K562 (cell line): ENCODE results near the gene MED16. TPM values are rescaled to one million over a fixed set of nuclear protein-coding genes. Genes with fewer than 3 reads are reported as not detected.

ENCODE experiments used
- CBX5 ChIP-seq: IDR thresholded peaks from 2 replicates; pipeline ENCODE4 v1.6.1; 2014; ENCODE audit warnings: low read depth, borderline replicate concordance
- CCAR2 ChIP-seq: fragments of 200-400 bp; formaldehyde crosslinking; IDR thresholded peaks from 2 replicates; pipeline ENCODE4 v1.6.1; 2017; ENCODE audit warnings: mild to moderate bottlenecking, low read depth, low read length
- CEBPG ChIP-seq, 3 experiments: fragments of 200-800 bp in 1 of 3; sonication (Bioruptor generic) in 1 of 3; sonication (generic) in 1 of 3; formaldehyde crosslinking in 1 of 3; IDR thresholded peaks in 2 of 3; conservative IDR thresholded peaks in 1 of 3; 2 replicates each; pipeline versions ENCODE4 v1.6.1 to v1.8.0; 2016 to 2022; ENCODE audit warnings: missing compliant biosample characterization in 2 of 3, missing genetic modification characterization in 2 of 3, mild to moderate bottlenecking in 1 of 3, missing genetic modification reagents in 1 of 3
- CGGBP1 ChIP-seq: fragments of 250-450 bp; sonication (Bioruptor Pico); IDR thresholded peaks from 2 replicates; pipeline ENCODE4 v1.9.0; 2021; ENCODE audit warnings: mild to moderate bottlenecking
- FOXP1 ChIP-seq: sonication (generic); formaldehyde crosslinking; IDR thresholded peaks from 2 replicates; pipeline ENCODE4 v1.8.0; 2022; ENCODE audit warnings: mild to moderate bottlenecking, missing genetic modification reagents
- KDM2B ChIP-seq: fragments of 250-450 bp; sonication (Bioruptor Pico); IDR thresholded peaks from 2 replicates; pipeline ENCODE4 v1.8.0; 2021; ENCODE audit warnings: mild to moderate bottlenecking, moderate library complexity
- MED1 ChIP-seq: sonication (generic); formaldehyde crosslinking; IDR thresholded peaks from 2 replicates; pipeline ENCODE4 v1.8.1; 2023; ENCODE audit warnings: missing genetic modification reagents, borderline replicate concordance
- MIER1 ChIP-seq: fragments of 450-650 bp; IDR thresholded peaks from 2 replicates; pipeline ENCODE4 v1.6.1; 2016; ENCODE audit warnings: antibody characterized with exemption, mild to moderate bottlenecking, low read depth
- RAD51 ChIP-seq: fragments of 450-650 bp; IDR thresholded peaks from 2 replicates; pipeline ENCODE4 v1.7.1; 2016; ENCODE audit warnings: low read depth, mild to moderate bottlenecking, borderline replicate concordance
- RBM15 ChIP-seq: fragments of 200-400 bp; formaldehyde crosslinking; IDR thresholded peaks from 2 replicates; pipeline ENCODE4 v1.6.1; 2018; ENCODE audit warnings: mild to moderate bottlenecking, low read length, moderate library complexity; ENCODE audit not compliant: insufficient read depth
- RFX5 ChIP-seq: IDR thresholded peaks from 2 replicates; pipeline ENCODE4 v1.6.1; 2011; ENCODE audit warnings: low read depth, mild to moderate bottlenecking, improper control_type of control experiment, low read length
- TCFL5 ChIP-seq: fragments of 250-450 bp; sonication (Bioruptor Pico); conservative IDR thresholded peaks from 2 replicates; pipeline ENCODE4 v1.6.1; 2021; ENCODE audit warnings: mild to moderate bottlenecking, moderate library complexity, matching md5 sums
- TSHZ1 ChIP-seq: fragments of 250-450 bp; sonication (Bioruptor Pico); IDR thresholded peaks from 2 replicates; pipeline ENCODE4 v1.4.0; 2020; ENCODE audit warnings: mild to moderate bottlenecking, moderate library complexity
- UBTF ChIP-seq, 2 experiments: IDR thresholded peaks; 2 replicates each; pipeline ENCODE4 v1.6.1; 2012; ENCODE audit warnings: improper control_type of control experiment in 2 of 2, low read depth in 2 of 2, low read length in 2 of 2, borderline replicate concordance in 1 of 2
- XRCC3 ChIP-seq: fragments of 450-650 bp; IDR thresholded peaks from 2 replicates; pipeline ENCODE4 v1.6.1; 2017; ENCODE audit warnings: mild to moderate bottlenecking, moderate library complexity
- ZNF280A ChIP-seq: fragments of 450-650 bp; IDR thresholded peaks from 2 replicates; pipeline ENCODE4 v1.6.1; 2018; ENCODE audit warnings: mild to moderate bottlenecking, low read depth; ENCODE audit not compliant: partially characterized antibody
- ZNF644 ChIP-seq: fragments of 200-800 bp; sonication (Bioruptor generic); IDR thresholded peaks from 2 replicates; pipeline ENCODE4 v1.6.1; 2016; ENCODE audit warnings: low read depth, missing genetic modification characterization, missing compliant biosample characterization
- ZNF75A ChIP-seq: fragments of 450-650 bp; formaldehyde crosslinking; IDR thresholded peaks from 2 replicates; pipeline ENCODE4 v1.4.0; 2020; ENCODE audit warnings: mild to moderate bottlenecking
- polyA plus RNA-seq, 8 experiments: library from polyadenylated mRNA; depleted of rRNA in 4 of 8; stranded (reverse) in 5 of 8; unstranded in 3 of 8; fragments of >200 nt; fragmentation: Nextera tagmentation in 2 of 8; fragmentation: Illumina TruSeq in 1 of 8; extraction: Ambion mirVana in 2 of 8; extraction: Trizol in 1 of 8; gene quantifications; 2 replicates each; pipeline versions ENCODE4 v1.2.1 to v1.2.3, GENCODE V29; 2011 to 2014; ENCODE audit warnings: inconsistent platforms in 1 of 8, missing spikeins in 1 of 8
- total RNA-seq, 7 experiments: library from RNA; depleted of rRNA in 6 of 7; stranded (reverse); fragments of >200 nt in 6 of 7; fragmentation: Illumina TruSeq in 2 of 7; extraction: Trizol in 2 of 7; gene quantifications; 2 replicates each; pipeline versions ENCODE4 v1.2.1 to v1.2.3, GENCODE V29; 2011 to 2021; ENCODE audit warnings: low replicate concordance in 1 of 7

Gene MED16
- total and polyA plus RNA-seq, 9 of the 15 experiments (the other 6 are each of a cell fraction or from before 2014, with no cell fraction given): 0.89 to 59.9 (median 8.6) TPM

GRCh38 chr19:862581-863314 is 30.2 kb downstream of the MED16 start (continued):
- TF ChIP-seq ZNF75A (no peak), TSHZ1 (no peak), MIER1 (no peak), XRCC3 (no peak), UBTF (IDR thresholded peaks at IDR 0.05; ENCODE audit: borderline replicate concordance in 1 of 2, low read depth in 2 of 2, low read length in 2 of 2) (no peak), MED1 (CRISPR knock-in tag) (no peak), ZNF280A (no peak), RAD51 (peak; percentile 77), FOXP1 (CRISPR knock-in tag) (no peak), CBX5 (no peak), ZNF644 (tag) (no peak), CGGBP1 (CRISPR knock-in tag) (no peak), CEBPG (CRISPR knock-in tag; IDR thresholded peaks at IDR 0.05) (no peak), CEBPG (tag; conservative IDR thresholded peaks at IDR 0.05 in 1 of 2, IDR thresholded peaks at IDR 0.05 in 1 of 2) (no peak), RFX5 (no peak), CCAR2 (no peak), RBM15 (no peak), KDM2B (no peak), TCFL5 (CRISPR knock-in tag) (no peak)
